ENCODE measurements around the gene PEX12.
A peak's percentile ranks its signal among the peaks of the same experiment; 100 is the strongest.
"Not testable (repeated sequence)": the region's sequence is repeated elsewhere in the genome, so short reads cannot be mapped to it uniquely, and the experiment has no call there.

Gene PEX12

GRCh38 chr17:35578197-35578928 lies at the start of gene PEX12:
TSS of gene PEX12 (minus strand) at chr17:35578571. CDS start at chr17:35578021, 550 bp downstream.
- DNase-seq (ENCODE audit: low spot score), result peak; percentile 98

DNA sequence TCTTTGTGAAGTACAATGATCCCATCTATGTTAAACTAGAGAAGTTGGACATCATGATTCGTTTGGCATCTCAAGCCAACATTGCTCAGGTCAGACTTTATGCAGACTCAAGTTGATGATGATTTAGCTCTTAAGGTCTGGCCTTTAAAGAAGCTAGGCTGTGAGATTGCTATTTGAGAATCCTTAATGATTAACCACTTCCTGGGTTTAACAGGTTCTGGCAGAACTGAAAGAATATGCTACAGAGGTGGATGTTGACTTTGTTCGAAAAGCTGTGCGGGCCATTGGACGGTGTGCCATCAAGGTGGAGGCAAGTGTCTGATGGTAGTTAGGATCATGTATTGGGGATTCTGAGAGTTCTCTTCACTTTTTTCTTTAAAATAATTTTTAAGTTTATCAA lies 49.0 kb upstream of the PEX12 start:
- no peak for DNase-seq (ENCODE audit: low spot score)

- DNase-seq (ENCODE audit: low spot score), result no peak
Observed at GRCh38 chr17:35621768-35622167, 43.4 kb upstream of the PEX12 start.

DNA sequence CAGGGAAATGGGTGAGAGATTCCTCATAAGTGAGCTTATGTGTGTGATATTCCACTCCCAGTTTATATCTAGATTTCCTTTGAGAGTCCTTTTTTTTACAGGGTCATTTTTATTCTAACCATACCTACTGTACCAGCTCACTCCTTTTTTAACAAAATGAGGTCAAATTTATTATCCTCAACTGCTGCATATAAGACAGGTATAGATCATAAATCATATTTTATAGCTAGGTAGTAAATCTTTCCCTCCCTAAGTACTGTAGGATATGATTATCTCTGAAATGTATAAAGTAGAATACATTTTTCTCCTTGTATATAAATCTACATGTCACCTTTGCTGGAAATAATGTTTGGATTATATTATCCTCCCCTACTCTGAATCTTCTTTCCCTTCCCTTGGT lies 40.3 kb upstream of the PEX12 start:
- DNase-seq (ENCODE audit: low spot score), result no peak

- DNase-seq (ENCODE audit: low spot score), result no peak
Observed at GRCh38 chr17:35617505-35617904, 39.1 kb upstream of the PEX12 start.

GRCh38 chr17:35616536-35616935 lies 38.2 kb upstream of the PEX12 start:
- DNase-seq (ENCODE audit: low spot score), result no peak

DNA sequence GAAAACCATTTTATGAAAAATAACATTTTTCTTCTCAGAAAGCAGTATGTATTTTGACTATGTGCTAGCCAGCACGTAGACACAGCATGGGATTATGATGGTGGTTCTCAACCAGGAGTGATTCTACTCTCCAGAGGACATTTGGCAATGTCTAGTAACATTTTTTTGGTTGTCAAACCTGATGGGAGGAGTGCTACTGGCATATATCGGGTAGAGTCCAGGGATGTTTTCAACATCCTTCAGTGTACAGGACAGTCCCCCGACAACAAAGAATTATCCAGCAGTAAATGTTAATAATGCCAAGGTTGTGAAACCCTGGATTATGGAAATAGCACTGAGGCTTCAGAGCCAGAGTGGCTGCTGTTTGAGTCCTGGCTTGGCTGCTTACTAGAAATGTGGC lies 36.4 kb upstream of the PEX12 start:
- DNase-seq (ENCODE audit: low spot score), result no peak

DNA sequence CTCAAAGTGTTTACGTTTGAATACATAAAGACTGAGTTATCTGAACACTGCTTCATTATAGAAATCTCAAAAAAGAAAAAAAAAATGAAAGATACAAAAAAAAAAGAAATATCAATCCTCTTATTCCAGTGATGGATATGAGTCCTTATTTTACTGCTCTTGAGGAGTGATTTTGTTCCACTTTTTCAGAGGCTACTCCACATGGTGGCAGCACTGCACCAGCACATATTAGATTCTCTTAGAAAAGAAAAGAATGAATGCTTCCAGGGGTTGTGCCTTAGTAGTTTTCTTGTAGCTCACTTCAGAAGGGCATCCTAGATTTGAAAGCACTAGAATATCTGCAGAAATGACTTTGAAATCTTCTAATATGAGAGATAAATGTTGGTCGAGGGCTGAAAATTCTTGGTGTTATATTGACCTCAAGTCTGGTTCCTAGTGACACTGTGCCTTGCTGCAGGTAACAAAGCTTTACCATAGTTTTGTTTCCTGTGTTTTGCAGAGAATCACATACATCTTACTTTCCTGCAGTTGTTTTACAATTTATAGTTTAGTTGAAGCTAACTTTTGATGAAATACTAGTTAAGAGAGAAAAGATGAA lies 34.7 kb upstream of the PEX12 start:
- DNase-seq (ENCODE audit: low spot score), result peak; percentile 64

- not testable (repeated sequence) for DNase-seq (ENCODE audit: low spot score)
Observed at GRCh38 chr17:35610746-35611145, 32.4 kb upstream of the PEX12 start.

DNA sequence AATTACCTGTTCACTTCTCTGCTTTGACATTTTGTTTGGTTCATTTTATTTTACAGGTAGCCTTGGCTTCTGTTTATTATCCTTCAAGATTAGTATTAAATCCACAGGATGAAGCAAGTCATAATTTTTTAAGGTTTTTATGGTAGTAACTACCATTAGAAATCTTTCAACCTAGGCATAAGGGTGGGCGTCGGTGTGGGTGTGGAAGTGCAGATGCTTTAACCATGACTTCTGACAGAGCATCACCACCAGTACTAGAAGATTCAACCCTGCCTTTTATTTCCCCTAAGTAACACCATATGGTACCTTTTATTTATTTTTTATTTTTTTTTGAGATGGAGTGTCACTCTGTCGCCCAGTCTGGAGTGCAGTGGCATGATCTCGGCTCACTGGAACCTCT lies 31.5 kb upstream of the PEX12 start:
- no peak for DNase-seq (ENCODE audit: low spot score)

GRCh38 chr17:35607239-35607847 lies 29.0 kb upstream of the PEX12 start:
- DNase-seq (ENCODE audit: low spot score), result no peak

- DNase-seq (ENCODE audit: low spot score), result no peak
Observed at GRCh38 chr17:35605678-35606077, 27.3 kb upstream of the PEX12 start.

DNA sequence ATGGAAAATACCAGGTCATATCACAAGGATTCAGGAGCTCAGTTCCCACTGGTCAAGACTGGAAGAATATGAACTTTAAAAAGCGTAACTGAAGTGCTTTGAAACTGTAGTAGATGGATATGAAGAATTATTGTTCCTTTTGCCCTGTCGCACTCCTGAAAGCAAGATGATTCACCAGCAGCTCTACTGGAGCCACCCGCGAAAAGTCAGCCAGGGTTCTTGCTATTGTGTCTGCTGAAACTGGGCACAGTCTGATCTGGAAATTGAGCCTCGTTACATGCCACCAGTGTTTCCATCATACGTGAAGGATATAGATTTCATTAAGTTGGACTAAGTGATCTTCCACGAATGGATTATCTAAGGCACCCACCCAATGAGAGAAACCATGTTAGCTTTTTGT lies 25.3 kb upstream of the PEX12 start:
- DNase-seq (ENCODE audit: low spot score), result no peak

GRCh38 chr17:35597604-35598003 lies 19.2 kb upstream of the PEX12 start:
- DNase-seq (ENCODE audit: low spot score), result no peak

GRCh38 chr17:35596530-35597233 lies 18.3 kb upstream of the PEX12 start:
- DNase-seq (ENCODE audit: low spot score), result no peak

DNA sequence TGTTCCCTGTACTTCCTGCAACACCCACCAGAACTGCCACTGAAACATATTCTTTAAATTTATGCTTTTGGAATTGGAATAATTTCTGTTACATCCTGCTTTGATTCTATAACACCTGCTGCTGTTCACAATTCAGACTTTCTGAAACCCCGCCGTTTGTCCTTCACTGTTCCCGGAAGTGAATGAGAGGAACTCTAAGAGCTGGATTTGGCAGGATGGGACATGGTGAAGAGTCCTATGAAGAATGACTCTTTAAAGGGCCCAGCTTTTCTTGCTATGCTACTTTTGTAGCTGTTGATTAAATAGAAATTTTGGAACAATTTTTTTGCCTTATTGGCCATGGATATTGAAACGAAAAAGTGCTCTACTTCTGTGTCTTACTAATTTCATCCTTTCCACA lies 17.7 kb upstream of the PEX12 start:
- DNase-seq (ENCODE audit: low spot score), result no peak

DNA sequence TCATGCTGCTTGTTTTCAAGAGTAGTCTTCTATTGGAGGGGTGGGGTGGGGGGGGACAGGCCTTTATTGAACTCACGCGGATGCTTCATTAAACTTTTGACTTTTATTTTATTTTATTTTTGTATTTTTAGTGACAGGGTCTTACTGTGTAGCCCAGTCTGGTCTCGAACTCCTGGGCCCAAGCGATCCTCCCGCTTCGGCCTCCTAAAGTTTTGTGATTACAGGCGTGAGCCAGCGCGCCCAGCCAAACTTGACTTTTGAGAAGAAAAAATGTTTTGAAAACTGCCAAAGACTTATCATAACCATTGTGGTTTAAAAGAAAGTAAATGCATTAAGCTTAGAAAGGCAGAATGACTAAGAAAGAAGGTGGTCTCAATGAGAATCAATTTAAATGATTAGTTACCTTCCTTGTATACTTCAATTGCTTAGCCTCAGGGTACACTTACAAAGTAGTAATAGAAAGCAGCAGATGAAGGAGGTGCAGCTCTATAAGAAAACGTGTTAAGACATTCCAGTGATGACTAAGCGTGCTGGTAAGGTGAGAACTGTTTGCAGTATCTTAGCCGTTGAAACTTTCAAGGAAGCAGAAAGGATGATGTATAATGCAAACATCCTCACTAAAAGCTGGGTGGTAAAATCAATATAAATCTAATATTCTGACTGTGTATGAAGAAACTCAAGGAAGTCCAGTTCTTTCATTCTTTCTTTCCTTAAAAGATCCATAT lies 10.0 kb upstream of the PEX12 start:
- no peak for DNase-seq (ENCODE audit: low spot score)

- DNase-seq (ENCODE audit: low spot score), result peak; percentile 96
Observed at GRCh38 chr17:35587074-35587961, 8.9 kb upstream of the PEX12 start, which contains the start of gene AP2B1. TSS of gene AP2B1 (plus strand) at chr17:35587322. CDS start at chr17:35594031, 6,709 bp downstream.

GRCh38 chr17:35586569-35587073 lies 8.2 kb upstream of the PEX12 start:
- DNase-seq (ENCODE audit: low spot score), result no peak

DNA sequence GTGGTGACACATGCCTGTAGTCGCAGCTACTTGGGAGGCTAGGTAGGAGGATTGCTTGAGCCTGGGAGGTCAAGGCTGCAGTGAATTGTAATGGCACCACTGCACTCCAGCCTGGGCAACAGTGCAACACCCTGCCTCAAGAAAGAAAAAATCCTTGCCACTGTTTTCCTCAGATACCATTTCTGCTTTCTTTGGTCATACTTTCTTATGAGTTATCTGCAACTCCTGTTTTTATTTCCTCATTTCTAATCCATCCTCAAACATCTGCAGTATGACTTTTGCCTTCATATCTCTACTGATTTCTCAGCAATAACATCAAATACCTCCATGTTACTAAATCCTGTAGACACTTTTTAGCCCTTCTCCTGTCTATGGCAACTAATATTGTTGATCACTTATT lies 5.7 kb upstream of the PEX12 start:
- no peak for DNase-seq (ENCODE audit: low spot score)

DNA sequence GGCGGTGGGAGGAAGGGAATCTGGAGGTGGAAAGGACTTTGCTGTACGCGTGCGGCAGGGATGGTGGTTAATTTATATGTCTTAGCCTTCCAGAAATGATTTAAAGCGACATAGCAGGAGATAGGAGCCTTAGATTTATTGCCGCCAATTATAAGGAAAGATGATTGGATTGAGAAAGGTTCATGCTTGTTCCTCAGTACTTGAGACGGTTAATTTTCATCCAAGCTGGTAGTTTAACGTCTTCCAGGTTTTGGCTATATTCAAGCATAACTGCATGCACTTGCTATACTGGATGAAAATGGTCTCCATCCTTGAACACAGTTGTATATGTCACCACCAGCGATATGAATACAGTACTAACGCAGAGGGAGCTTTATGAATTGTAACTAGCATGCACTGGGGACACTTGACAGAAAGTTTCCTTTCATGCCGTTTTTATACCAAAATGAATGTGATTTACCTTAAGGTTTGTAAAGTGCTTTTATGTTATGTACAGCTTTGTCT lies 610 bp upstream of the PEX12 start:
- DNase-seq (ENCODE audit: low spot score), result no peak
